Measurements from ENCODE around the gene AZIN2.

DNA sequence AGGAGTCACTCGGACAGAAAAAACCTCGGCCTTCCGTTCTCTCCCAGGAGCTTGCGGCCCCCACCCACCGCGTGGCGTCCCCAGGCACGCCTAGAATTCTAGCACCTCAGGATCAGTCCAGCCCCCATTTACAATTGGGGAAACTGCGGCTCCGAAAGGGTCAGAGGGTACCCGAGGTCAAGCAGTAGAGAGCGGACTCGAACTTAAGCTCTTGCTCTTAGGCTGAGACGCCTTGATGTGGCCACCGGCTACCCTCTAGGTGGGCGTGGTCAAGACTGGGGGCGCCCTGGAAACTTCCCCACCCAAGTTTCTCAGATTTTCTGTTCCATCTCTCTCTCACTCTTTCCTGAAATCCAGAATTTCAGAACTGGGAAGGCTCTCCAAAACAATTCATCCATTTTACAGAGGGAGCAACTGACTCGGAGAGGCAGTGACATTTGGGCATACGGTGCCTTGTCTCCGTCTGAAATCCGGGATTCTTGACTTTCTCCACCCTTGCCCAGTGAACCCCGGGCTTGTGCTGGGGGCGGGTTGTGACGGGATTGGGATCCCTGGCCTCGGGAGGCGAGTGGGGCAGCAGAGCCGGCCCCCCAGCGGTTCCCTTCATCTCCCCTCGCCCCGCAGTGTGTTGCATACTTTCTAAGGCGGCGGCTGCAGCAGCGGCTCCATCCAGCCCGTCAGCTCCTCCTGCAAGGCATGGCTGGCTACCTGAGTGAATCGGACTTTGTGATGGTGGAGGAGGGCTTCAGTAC, 777 bp downstream of the AZIN2 start:
- TF ChIP-seq TAF1 (IDR thresholded peaks at IDR 0.05; ENCODE audit: borderline replicate concordance, low read depth, low read length) (no peak), CTCF (IDR thresholded peaks at IDR 0.05 in 2 of 3, conservative IDR thresholded peaks at IDR 0.05 in 1 of 3; ENCODE audit: control insufficient read depth in 2 of 3, extremely low read depth in 1 of 3, insufficient read depth in 1 of 3, low read depth in 3 of 3, low read length in 3 of 3) (no peak), POLR2AphosphoS5 (IDR thresholded peaks at IDR 0.05; ENCODE audit: low read length) (no peak)
